GM19468 (cell line): Measurements from ENCODE around the gene PICK1.

Source experiments
- ATAC-seq: cut with Tn5 transposase; IDR thresholded peaks from one replicate; pipeline ENCODE4 v1.9.1; 2021; ENCODE audit warnings: mild to moderate bottlenecking, moderate library complexity, moderate number of reproducible peaks; ENCODE audit not compliant: unreplicated experiment; ENCODE audit errors: extremely low read depth

Gene PICK1

GRCh38 chr22:38056969-38057891 lies at the start of gene PICK1:
PICK1 (plus strand) TSS chr22:38057404; CDS start chr22:38057810, 406 bp downstream.
- no peak for ATAC-seq

- ATAC-seq = no peak
Measured at GRCh38 chr22:38009000-38009806, 48.0 kb upstream of the PICK1 start.

DNA sequence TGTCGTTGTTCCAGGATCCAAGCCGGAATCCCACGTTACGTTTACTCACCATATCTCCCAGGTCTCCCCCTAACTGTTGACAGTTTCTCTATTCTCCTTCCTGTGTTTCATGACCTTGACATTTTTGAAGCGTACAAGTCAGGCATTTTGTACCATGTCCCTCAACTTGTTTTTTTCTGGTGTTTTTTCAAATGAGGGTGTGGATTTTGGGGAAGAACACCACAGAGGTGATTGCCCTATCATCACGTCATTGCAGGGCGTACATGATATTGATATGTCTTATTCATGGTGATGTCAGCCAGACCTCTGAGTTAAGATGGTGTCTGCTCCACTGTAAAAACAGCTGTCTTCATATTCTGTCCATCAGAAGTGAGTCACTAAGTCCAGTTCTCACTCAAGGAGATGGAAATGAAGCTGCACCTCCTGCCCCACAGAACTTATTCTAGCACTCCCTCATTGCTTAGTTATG lies 44.6 kb upstream of the PICK1 start:
- ATAC-seq = no peak

DNA sequence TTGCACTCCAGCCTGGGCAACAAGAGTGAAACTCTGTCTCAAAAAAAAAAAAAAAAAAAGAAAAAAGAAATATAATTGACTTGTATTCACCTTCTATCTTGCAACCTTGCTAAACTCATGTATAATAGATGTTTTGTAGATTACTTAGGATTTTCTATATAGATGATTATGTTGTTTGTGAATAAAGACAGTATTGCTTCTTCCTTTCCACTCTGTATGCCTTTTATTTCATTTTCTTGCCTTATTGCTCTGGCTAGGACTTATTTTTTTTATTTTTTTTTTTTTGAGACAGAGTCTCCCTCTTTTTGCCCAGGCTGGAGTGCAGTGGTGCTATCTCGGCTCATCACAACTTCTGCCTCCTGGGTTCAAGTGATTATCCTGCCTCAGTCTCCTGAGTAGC lies 43.1 kb upstream of the PICK1 start:
- ATAC-seq = no peak

DNA sequence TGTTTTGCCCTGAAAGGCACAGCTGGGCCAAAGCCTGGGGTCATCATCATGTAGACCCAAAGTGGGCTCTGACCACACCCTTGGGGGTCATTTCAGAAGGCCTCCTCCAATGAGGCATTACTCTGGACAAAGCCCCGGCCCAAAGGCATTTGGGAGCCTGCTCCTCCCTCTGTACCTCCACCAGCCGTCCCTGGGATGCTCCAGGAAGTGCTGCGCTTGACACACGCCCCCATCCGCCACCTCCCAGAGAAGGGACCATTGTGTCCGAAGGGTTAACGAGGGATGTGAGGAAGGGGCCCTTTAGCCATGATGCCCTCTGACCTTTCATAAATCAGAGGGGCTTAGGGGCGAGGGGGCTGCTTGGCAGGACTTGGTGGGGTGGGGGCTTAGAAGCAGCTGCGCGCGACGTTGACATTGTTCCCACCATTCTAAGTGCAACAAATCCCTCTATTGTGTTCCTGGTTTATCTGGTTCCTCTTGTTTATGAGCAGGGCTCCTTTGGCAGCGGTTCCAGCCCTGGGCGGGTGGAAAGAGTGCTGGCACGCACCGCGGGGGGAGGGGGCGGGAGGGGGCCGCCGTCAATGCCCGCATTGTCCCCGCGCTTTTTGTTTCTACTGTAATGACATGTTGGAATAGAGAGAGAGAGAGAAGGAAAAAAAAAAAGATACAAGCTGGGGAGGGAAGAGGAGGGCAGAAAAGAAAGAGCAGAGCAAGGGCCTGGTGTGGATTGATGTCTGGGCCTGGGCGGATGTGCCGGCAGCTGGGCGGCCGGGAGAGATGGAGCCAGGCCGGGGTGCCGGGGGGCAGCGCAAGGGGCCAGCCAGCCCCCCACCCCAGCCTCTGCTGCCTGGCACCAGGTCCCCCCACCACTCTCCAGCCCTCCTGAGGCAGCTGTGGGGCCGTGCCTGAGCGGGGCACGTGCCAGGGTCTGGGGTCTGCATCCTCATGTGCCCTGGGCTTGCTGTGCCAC lies 40.7 kb upstream of the PICK1 start:
- ATAC-seq = no peak

DNA sequence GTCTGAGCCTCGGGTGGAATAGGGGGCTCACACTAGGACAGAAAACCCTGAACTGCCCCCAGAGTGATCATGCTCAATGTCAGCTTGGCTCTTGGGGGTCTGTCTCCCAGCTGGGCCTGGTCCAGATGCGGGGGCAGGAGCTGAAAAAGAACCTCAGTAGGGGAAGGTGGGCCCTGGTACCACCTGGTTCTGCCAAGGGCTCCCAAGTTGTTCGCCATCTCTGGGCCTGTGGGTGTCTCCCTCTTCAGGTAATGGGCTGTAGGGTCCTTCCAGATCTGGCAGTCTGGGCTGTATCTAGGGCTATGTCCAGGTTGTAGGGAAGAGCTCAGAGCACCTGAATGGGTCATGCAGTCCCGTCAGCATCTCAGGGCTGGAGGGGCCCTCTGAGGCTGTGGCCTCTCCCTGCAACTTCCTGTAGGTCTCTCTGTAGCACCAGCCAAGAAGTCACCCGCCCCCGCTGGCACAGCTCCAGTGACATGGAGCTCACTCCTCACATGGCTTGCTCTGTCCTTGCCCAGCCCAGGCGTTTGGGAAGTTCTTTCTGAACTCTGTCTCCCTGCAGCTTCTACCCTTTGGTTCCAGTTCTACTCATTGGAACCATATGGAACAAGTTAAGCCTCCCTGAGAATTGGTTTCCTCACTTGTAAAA lies 39.8 kb upstream of the PICK1 start:
- no peak for ATAC-seq

- no peak for ATAC-seq
Measured at GRCh38 chr22:38017939-38018885, 39.0 kb upstream of the PICK1 start.

- ATAC-seq = no peak
Measured at GRCh38 chr22:38018938-38019827, 38.0 kb upstream of the PICK1 start.

- no peak for ATAC-seq
Measured at GRCh38 chr22:38021206-38021605, 36.0 kb upstream of the PICK1 start.

GRCh38 chr22:38023045-38023444 lies 34.2 kb upstream of the PICK1 start:
- ATAC-seq = no peak

GRCh38 chr22:38025514-38025913 lies 31.7 kb upstream of the PICK1 start:
- no peak for ATAC-seq

GRCh38 chr22:38026130-38027111 lies 30.8 kb upstream of the PICK1 start:
- ATAC-seq = no peak

DNA sequence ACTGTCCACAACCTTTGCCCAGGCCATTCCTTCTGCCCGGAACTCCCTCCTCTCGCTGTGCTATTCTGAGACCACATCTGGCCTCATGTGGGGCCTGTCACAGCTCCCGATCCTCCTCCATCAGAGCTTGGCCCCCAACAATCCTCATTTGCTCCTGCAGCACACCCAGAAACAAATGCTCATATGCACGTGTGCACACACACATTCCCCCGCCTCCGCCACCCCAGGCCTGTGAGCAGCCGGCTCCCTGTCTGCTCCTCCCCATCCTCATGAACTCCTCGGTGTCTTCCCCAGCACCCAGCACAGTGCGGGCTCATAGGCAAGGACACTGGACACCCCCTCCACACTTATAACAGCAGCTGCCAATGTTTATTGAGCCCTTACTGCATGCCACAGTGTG lies 29.7 kb upstream of the PICK1 start:
- ATAC-seq = no peak

GRCh38 chr22:38028344-38029130 lies 28.7 kb upstream of the PICK1 start:
- no peak for ATAC-seq

DNA sequence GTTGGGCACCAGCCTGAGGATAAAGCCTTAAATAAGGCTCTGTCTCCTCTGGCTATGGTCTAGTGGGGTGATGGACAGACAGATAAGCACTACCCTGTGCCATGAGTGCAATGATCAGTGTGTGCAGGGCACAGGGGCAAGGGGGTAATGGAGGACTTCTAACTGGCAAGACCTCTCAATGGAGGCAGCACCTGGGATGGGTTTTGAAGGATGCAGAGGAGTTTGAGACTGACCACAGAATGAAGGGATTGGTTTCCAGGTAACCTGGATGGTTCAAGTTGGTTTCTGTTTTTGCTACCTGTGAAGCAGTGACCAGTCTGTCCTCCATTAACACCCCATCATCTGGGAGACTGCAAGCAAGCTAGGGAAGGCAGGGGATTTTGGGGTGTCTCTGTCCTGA lies 27.8 kb upstream of the PICK1 start:
- no peak for ATAC-seq
